Large intestine (tissue), 3 donors: ENCODE results near the gene POLR1A. TPM values are rescaled to one million over a fixed set of nuclear protein-coding genes. Genes with fewer than 3 reads are reported as not detected.

ENCODE experiments used
- DNase-seq, 2 donors: peaks; one replicate each; pipeline versions ENCODE4 v3.0.0 to v3.0.0-alpha.2; 2013
- H3K27ac ChIP-seq: one replicate; pipeline ENCODE4 v1.5.1; 2013; ENCODE audit warnings: low read length
- H3K27me3 ChIP-seq: 2 replicates; pipeline ENCODE4 v1.6.1; 2013; ENCODE audit warnings: low read length; ENCODE audit not compliant: control insufficient read depth, insufficient read depth
- H3K36me3 ChIP-seq: 2 replicates; pipeline ENCODE4 v1.6.1; 2013; ENCODE audit warnings: low read length; ENCODE audit not compliant: control insufficient read depth, insufficient read depth
- H3K4me1 ChIP-seq: one replicate; pipeline ENCODE4 v1.6.1; 2013; ENCODE audit warnings: low read length; ENCODE audit not compliant: control insufficient read depth, insufficient read depth
- H3K4me3 ChIP-seq: one replicate; pipeline ENCODE4 v1.5.1; 2013; ENCODE audit warnings: low read length
- H3K9me3 ChIP-seq: one replicate; pipeline ENCODE4 v1.6.1; 2013; ENCODE audit warnings: mild to moderate bottlenecking, low read depth, low read length, moderate library complexity; ENCODE audit not compliant: control insufficient read depth
- WGBS: methylation state at CpG from one replicate; pipeline ENCODE4 v1.1.5; 2013; ENCODE audit warnings: low lambda C conversion rate; ENCODE audit not compliant: insufficient coverage; 5-methylcytosine and 5-hydroxymethylcytosine counted together
- polyA plus RNA-seq: library from polyadenylated mRNA; unstranded; fragments of 120-200 nt; gene quantifications from one replicate; pipeline ENCODE4 v1.2.1, GENCODE V29; 2013

Gene POLR1A
- polyA plus RNA-seq, 1 donor, result 13.6 TPM

DNA sequence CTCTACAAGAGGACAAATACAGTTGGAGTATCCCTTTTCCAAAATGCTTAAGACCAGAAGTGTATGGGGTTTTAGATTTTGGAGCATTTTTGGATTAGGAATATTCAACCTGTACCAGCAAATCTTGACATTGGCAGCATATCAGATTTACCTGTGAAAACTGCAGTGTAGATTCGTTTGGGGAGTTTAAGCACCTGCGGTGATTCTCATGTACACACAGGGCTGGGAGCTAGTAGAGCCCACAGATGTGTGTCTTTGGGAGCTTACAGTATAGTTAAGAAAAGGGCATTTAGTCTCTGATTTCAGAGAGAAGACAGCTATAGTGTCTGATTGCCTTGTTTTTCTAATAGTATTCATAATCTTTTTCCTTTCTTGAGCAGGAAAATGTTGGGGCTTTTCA, 30.5 kb upstream of the POLR1A start:
- H3K27ac ChIP-seq, result no peak overlapping the region

DNA sequence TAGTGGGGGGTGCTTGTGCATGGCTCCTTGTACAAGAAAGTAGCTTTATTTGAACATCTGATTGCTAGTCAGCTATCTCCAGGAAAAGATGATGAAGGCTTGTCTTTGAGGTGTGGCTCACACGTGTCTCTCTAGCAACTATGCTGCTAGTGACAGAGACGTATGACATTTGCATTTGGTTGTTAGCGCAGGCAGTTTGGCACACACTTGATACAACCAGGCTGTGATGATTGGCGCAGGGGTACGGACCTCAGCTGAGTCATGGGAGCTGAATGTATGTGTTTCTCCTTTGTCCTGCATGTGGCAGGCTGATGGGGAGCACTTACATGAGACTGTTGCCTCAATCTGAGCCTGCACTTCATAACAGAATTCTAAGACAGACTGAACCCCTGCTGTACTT, 30.0 kb upstream of the POLR1A start:
- Histone ChIP-seq H3K4me1 (no peaks in the 10 kb centered on the region), H3K27me3 (no peaks in the 10 kb centered on the region), H3K9me3 (no peaks in the 10 kb centered on the region), H3K4me3 (no peak overlapping the region), H3K27ac (no peak overlapping the region), H3K36me3 (peaks cover 95% of the 10 kb centered on the region)
- DNase-seq, result no peak
- no CpG with 5 or more reads among the region's 5 CpGs for WGBS

More for the DNA sequence above, 30.5 kb upstream of the POLR1A start:
- DNase-seq, result no peak
- Histone ChIP-seq H3K4me1 (no peaks in the 10 kb centered on the region), H3K27me3 (no peaks in the 10 kb centered on the region), H3K36me3 (peaks cover 95% of the 10 kb centered on the region), H3K4me3 (no peak overlapping the region), H3K9me3 (no peaks in the 10 kb centered on the region)
- WGBS, result no CpG with 5 or more reads among the region's 2 CpGs

GRCh38 chr2:86134709-86135108, 29.0 kb upstream of the POLR1A start:
- H3K36me3 ChIP-seq, result peaks cover 99% of the 10 kb centered on the region

GRCh38 chr2:86124683-86125082, 19.0 kb upstream of the POLR1A start:
- H3K4me3 ChIP-seq, result no peak overlapping the region
- H3K27me3 ChIP-seq, result no peaks in the 10 kb centered on the region
- peaks cover 82% of the 10 kb centered on the region for H3K36me3 ChIP-seq
- WGBS, result 100% methylated on average over 1 of the region's 5 CpGs
- no peaks in the 10 kb centered on the region for H3K4me1 ChIP-seq
- DNase-seq, result no peak
- no peaks in the 10 kb centered on the region for H3K9me3 ChIP-seq
- H3K27ac ChIP-seq, result no peak overlapping the region

More at GRCh38 chr2:86134709-86135108, 29.0 kb upstream of the POLR1A start:
- Histone ChIP-seq H3K27ac (no peak overlapping the region), H3K27me3 (no peaks in the 10 kb centered on the region), H3K9me3 (no peaks in the 10 kb centered on the region), H3K4me3 (no peak overlapping the region), H3K4me1 (no peaks in the 10 kb centered on the region)
- DNase-seq, result no peak
- WGBS, result no CpG with 5 or more reads among the region's 4 CpGs

GRCh38 chr2:86123328-86123925, 17.7 kb upstream of the POLR1A start:
- Histone ChIP-seq H3K9me3 (no peaks in the 10 kb centered on the region), H3K4me1 (no peaks in the 10 kb centered on the region), H3K27me3 (no peaks in the 10 kb centered on the region), H3K27ac (no peak overlapping the region), H3K36me3 (peaks cover 82% of the 10 kb centered on the region), H3K4me3 (no peak overlapping the region)
- WGBS, result 73% methylated on average over 3 of the region's 5 CpGs
- no peak for DNase-seq

- no peak overlapping the region for H3K27ac ChIP-seq
Measured at GRCh38 chr2:86118130-86118529, 12.4 kb upstream of the POLR1A start.

DNA sequence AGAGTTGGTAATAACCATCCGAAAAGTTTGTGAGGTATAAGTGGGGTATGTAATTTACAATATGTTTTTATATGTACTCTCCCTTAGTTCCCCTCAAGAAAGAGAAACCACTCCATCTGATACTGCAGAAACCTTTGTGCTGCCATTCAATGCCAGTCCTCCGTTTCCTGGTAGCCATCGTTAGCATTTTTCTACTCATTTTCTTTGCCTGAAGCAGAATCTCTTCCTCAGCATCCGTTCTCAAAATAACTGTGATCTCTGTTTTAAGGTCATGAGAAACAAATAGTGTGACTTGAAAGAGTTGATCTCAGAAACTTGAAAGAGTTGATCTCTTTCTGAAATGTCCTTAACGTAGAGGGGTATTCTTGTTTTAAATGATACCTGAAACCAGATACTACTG, 1.3 kb upstream of the POLR1A start:
- H3K4me1 ChIP-seq, result no peaks in the 10 kb centered on the region
- DNase-seq, result peak in 1 of 2 donors; percentile 9
- no peaks in the 10 kb centered on the region for H3K27me3 ChIP-seq
- H3K4me3 ChIP-seq, result peak overlapping the region; percentile 81
- no peaks in the 10 kb centered on the region for H3K9me3 ChIP-seq
- H3K36me3 ChIP-seq, result peaks cover 20% of the 10 kb centered on the region
- H3K27ac ChIP-seq, result no peak overlapping the region
- WGBS, result no CpG with 5 or more reads among the region's 5 CpGs

More at GRCh38 chr2:86118130-86118529, 12.4 kb upstream of the POLR1A start:
- DNase-seq, result no peak
- Histone ChIP-seq H3K36me3 (peaks cover 89% of the 10 kb centered on the region), H3K9me3 (no peaks in the 10 kb centered on the region), H3K27me3 (no peaks in the 10 kb centered on the region), H3K4me3 (no peak overlapping the region), H3K4me1 (no peaks in the 10 kb centered on the region)
- WGBS, result 100% methylated on average over 1 of the region's 2 CpGs

DNA sequence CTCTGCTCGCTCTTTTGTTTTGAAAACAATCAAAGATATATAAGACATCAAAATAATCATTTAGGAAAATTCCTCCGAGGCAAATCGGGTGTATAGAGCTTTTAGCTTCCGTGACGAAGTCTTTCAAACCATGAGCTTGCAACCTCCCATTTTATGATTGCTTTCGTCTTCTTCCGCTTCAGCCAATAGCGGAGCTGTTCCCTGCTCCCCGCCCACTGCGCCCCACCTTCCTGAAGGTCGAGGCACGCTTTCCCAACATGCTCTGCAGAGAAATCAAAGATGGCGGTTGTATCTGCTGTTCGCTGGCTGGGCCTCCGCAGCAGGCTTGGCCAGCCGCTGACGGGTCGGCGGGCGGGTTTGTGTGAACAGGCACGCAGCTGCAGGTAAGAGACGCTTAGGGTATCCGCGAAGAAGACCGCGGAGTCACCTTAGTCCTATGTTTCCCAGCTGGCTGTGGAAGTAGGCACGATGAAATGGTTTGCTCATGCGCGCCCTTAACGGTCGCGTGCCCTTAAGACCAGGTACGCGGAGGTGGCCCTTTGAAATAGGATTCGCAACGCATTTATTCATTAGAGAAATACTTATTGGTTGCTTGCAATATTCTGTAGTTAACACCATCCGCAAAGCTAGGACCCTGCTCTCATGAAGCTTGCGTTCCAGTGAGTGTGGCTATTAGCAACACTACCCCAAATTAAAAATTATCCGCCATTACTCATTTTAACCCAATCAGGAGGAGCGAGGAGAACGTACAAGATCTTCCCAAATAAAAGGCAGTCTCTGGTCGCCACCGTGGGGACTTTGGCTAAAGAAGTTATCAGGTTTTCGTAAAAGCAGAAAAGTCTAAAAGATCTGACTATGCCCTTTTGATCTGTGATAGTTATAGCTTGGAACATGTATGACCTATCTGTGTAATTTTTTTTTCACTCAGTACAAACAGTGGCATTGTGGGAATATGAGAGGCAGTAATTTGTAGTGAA, 571 bp upstream of the POLR1A start, which contains the start of gene PTCD3:
PTCD3 (plus strand) TSS at position 267 of the 977 bp plus-strand sequence; CDS start at position 280, 13 bp downstream.
- peak; percentile 94 to 98 for DNase-seq
- H3K36me3 ChIP-seq, result peaks cover 21% of the 10 kb centered on the region
- no peaks in the 10 kb centered on the region for H3K9me3 ChIP-seq
- WGBS, result 0% methylated on average over 3 of the region's 44 CpGs
- H3K4me1 ChIP-seq, result no peaks in the 10 kb centered on the region
- peak within 1 kb of the TSS; percentile 81 for H3K4me3 ChIP-seq
- no peaks in the 10 kb centered on the region for H3K27me3 ChIP-seq
- peak within 1 kb of the TSS; percentile 76 for H3K27ac ChIP-seq

DNA sequence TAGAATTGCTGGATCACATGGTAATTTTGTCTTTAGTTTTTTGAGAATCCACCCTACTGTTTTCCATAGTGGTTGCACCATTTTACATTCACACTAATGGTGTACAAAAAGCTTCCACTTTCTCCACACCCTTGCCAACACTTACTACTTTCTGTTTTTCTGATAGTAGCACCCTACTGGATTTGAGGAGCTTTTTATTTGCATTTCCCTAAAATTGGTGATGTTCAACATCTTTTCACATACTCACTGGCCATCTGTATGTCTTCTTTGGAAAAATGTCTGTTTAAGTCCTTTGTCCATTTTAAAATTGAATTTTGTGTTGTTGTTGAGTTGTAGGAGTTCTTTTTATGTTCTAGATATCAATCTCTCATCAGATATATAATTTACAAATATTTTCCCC, 3.5 kb downstream of the POLR1A start:
- Histone ChIP-seq H3K4me1 (no peaks in the 10 kb centered on the region), H3K4me3 (no peak overlapping the region), H3K9me3 (no peaks in the 10 kb centered on the region), H3K27ac (no peak overlapping the region), H3K36me3 (peaks cover 29% of the 10 kb centered on the region), H3K27me3 (no peaks in the 10 kb centered on the region)
- no peak for DNase-seq

DNA sequence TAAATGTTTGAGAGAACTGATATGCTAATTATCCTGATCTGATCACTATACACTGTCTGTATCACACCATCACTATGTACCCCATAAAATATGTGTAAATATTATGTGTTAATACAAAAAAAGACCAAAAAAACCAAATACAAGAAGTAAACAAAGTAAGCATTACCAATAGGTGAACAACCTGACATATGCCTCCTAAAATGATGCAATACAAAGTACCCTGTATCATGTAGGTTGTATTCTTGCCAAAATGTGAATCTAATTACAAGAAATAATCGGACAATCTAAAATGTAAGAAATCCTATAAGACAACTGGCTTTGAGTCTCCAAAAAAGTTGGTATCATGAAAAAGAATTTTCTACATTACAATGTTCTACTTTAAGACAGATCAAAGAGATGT, 7.8 kb downstream of the POLR1A start:
- no peak for DNase-seq
- Histone ChIP-seq H3K36me3 (peaks cover 51% of the 10 kb centered on the region), H3K4me1 (no peaks in the 10 kb centered on the region), H3K9me3 (no peaks in the 10 kb centered on the region), H3K27me3 (no peaks in the 10 kb centered on the region), H3K4me3 (no peak overlapping the region), H3K27ac (no peak overlapping the region)
- no CpG with 5 or more reads among the region's 1 CpG for WGBS
